Astrocyte (in vitro differentiated cells and primary cell): ENCODE results near the gene HMG20A. TPM values are rescaled to one million over a fixed set of nuclear protein-coding genes. Genes with fewer than 3 reads are reported as not detected.

ENCODE experiments used
- DNase-seq: peaks from one replicate; pipeline ENCODE4 v3.0.0-alpha.2; 2010; ENCODE audit warnings: low read depth
- FAIRE-seq: peaks from 2 replicates; lab custom pipeline; 2011; peaks lifted over from hg19 to GRCh38; lab: Jason Lieb, UNC
- H2AFZ ChIP-seq: 2 replicates; pipeline ENCODE4 v1.6.0; 2012; ENCODE audit warnings: low read depth, low read length, inconsistent platforms
- H3K27ac ChIP-seq: 2 replicates; pipeline ENCODE4 v1.5.1; 2011; ENCODE audit warnings: low read depth, low read length, inconsistent platforms
- H3K27me3 ChIP-seq: 2 replicates; pipeline ENCODE4 v1.6.0; 2011; ENCODE audit warnings: low read length, inconsistent platforms; ENCODE audit not compliant: insufficient read depth
- H3K36me3 ChIP-seq: 2 replicates; pipeline ENCODE4 v1.5.1; 2011; ENCODE audit warnings: low read length, inconsistent platforms; ENCODE audit not compliant: insufficient read depth
- H3K4me1 ChIP-seq: 2 replicates; pipeline ENCODE4 v1.5.1; 2011; ENCODE audit warnings: low read length, inconsistent platforms; ENCODE audit not compliant: insufficient read depth
- H3K4me2 ChIP-seq: 2 replicates; pipeline ENCODE4 v1.6.0; 2012; ENCODE audit warnings: low read length, inconsistent platforms
- H3K4me3 ChIP-seq: 2 replicates; pipeline ENCODE4 v1.5.1; 2011; ENCODE audit warnings: low read depth, mild to moderate bottlenecking, low read length, inconsistent platforms; ENCODE audit not compliant: insufficient read depth
- H3K79me2 ChIP-seq: 2 replicates; pipeline ENCODE4 v1.6.0; 2012; ENCODE audit warnings: mild to moderate bottlenecking, low read length, inconsistent platforms; ENCODE audit not compliant: insufficient read depth
- H3K9ac ChIP-seq: 2 replicates; pipeline ENCODE4 v1.6.0; 2012; ENCODE audit warnings: mild to moderate bottlenecking, low read length, inconsistent platforms
- H3K9me3 ChIP-seq: 2 replicates; pipeline ENCODE4 v1.5.1; 2012; ENCODE audit warnings: low read depth, mild to moderate bottlenecking, low read length, inconsistent platforms; ENCODE audit not compliant: insufficient read depth
- H4K20me1 ChIP-seq: 2 replicates; pipeline ENCODE4 v1.6.0; 2012; ENCODE audit warnings: low read length, inconsistent platforms; ENCODE audit not compliant: insufficient read depth
- H3K27ac Mint-ChIP-seq: one replicate; pipeline ENCODE4 v1.8.0; 2021; ENCODE audit warnings: mild to moderate bottlenecking, mixed read lengths; ENCODE audit not compliant: unreplicated experiment
- H3K27me3 Mint-ChIP-seq: one replicate; pipeline ENCODE4 v1.8.0; 2021; ENCODE audit warnings: low read depth, mixed read lengths; ENCODE audit not compliant: unreplicated experiment
- H3K36me3 Mint-ChIP-seq: one replicate; pipeline ENCODE4 v1.8.0; 2021; ENCODE audit warnings: low read depth, mixed read lengths; ENCODE audit not compliant: unreplicated experiment
- H3K4me1 Mint-ChIP-seq: one replicate; pipeline ENCODE4 v1.8.0; 2021; ENCODE audit warnings: low read depth, mixed read lengths; ENCODE audit not compliant: unreplicated experiment
- H3K4me3 Mint-ChIP-seq: one replicate; pipeline ENCODE4 v1.8.0; 2021; ENCODE audit warnings: mild to moderate bottlenecking, moderate library complexity, mixed read lengths; ENCODE audit not compliant: unreplicated experiment
- H3K9me3 Mint-ChIP-seq: one replicate; pipeline ENCODE4 v1.8.0; 2021; ENCODE audit warnings: mild to moderate bottlenecking, mixed read lengths; ENCODE audit not compliant: unreplicated experiment
- EZH2 ChIP-seq: IDR thresholded peaks from 2 replicates; pipeline ENCODE4 v1.6.1; 2012; ENCODE audit warnings: mild to moderate bottlenecking, low read length, inconsistent platforms; ENCODE audit not compliant: insufficient read depth
- total RNA-seq: library from RNA; stranded (reverse); gene quantifications from 2 replicates; pipeline ENCODE4 v1.2.1, GENCODE V29; 2021
- TF ChIP-seq, protein P1 (sequence below): IDR thresholded peaks from 2 replicates; pipeline ENCODE4 v1.5.1; 2011; ENCODE audit warnings: low read depth, mild to moderate bottlenecking, inconsistent platforms, low read length, moderate library complexity; ENCODE audit not compliant: insufficient read depth

HMG20A gene
- total RNA-seq, 1 donor from 2014 or later: 47.4 TPM

- H3K9me3 Mint-ChIP-seq: peaks cover 3% of the 10 kb centered on the region
- no peaks in the 10 kb centered on the region for H3K9me3 ChIP-seq
- peak; percentile 33 for DNase-seq
- H3K27ac ChIP-seq: no peak overlapping the region
- no peaks in the 10 kb centered on the region for H3K36me3 ChIP-seq
- peaks cover 21% of the 10 kb centered on the region for H3K4me1 Mint-ChIP-seq
- no peak overlapping the region for H3K4me3 Mint-ChIP-seq
- no peaks in the 10 kb centered on the region for H4K20me1 ChIP-seq
- FAIRE-seq: no peak
- no peak overlapping the region for H3K27ac Mint-ChIP-seq
- H3K36me3 Mint-ChIP-seq: peaks cover 4% of the 10 kb centered on the region
- peak overlapping the region; percentile 72 for H3K4me2 ChIP-seq
- no peak overlapping the region for H2AFZ ChIP-seq
- no peak overlapping the region for H3K4me3 ChIP-seq
- peaks cover 1% of the 10 kb centered on the region for H3K27me3 Mint-ChIP-seq
- peaks cover 31% of the 10 kb centered on the region for H3K4me1 ChIP-seq
- H3K79me2 ChIP-seq: no peaks in the 10 kb centered on the region
- H3K9ac ChIP-seq: no peak overlapping the region
- TF ChIP-seq EZH2: no peak
- TF ChIP-seq, protein P1, sequence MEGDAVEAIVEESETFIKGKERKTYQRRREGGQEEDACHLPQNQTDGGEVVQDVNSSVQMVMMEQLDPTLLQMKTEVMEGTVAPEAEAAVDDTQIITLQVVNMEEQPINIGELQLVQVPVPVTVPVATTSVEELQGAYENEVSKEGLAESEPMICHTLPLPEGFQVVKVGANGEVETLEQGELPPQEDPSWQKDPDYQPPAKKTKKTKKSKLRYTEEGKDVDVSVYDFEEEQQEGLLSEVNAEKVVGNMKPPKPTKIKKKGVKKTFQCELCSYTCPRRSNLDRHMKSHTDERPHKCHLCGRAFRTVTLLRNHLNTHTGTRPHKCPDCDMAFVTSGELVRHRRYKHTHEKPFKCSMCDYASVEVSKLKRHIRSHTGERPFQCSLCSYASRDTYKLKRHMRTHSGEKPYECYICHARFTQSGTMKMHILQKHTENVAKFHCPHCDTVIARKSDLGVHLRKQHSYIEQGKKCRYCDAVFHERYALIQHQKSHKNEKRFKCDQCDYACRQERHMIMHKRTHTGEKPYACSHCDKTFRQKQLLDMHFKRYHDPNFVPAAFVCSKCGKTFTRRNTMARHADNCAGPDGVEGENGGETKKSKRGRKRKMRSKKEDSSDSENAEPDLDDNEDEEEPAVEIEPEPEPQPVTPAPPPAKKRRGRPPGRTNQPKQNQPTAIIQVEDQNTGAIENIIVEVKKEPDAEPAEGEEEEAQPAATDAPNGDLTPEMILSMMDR: no peak
- no peaks in the 10 kb centered on the region for H3K27me3 ChIP-seq
These were observed 88.0 kb downstream of the HMG20A start for GRCh38 chr15:77508541-77509243.

GRCh38 chr15:77510066-77511057 lies 89.7 kb downstream of the HMG20A start:
- H3K27ac ChIP-seq: no peak overlapping the region
- peaks cover 21% of the 10 kb centered on the region for H3K4me1 Mint-ChIP-seq
- no peaks in the 10 kb centered on the region for H4K20me1 ChIP-seq
- H2AFZ ChIP-seq: no peak overlapping the region
- no peaks in the 10 kb centered on the region for H3K36me3 ChIP-seq
- no peak overlapping the region for H3K4me3 Mint-ChIP-seq
- peaks cover 4% of the 10 kb centered on the region for H3K27me3 Mint-ChIP-seq
- no peaks in the 10 kb centered on the region for H3K9me3 ChIP-seq
- H3K79me2 ChIP-seq: no peaks in the 10 kb centered on the region
- DNase-seq (no peak), FAIRE-seq (no peak)
- H3K27ac Mint-ChIP-seq: no peak overlapping the region
- no peak overlapping the region for H3K4me2 ChIP-seq
- H3K9ac ChIP-seq: no peak overlapping the region
- no peak for TF ChIP-seq EZH2
- TF ChIP-seq, protein P1: no peak
- H3K4me1 ChIP-seq: peaks cover 31% of the 10 kb centered on the region
- no peak overlapping the region for H3K4me3 ChIP-seq
- peaks cover 5% of the 10 kb centered on the region for H3K9me3 Mint-ChIP-seq
- H3K27me3 ChIP-seq: no peaks in the 10 kb centered on the region
- H3K36me3 Mint-ChIP-seq: no peaks in the 10 kb centered on the region
